Epithelial cell of proximal tubule (primary cell): ENCODE results near the gene STX1A. TPM values are rescaled to one million over a fixed set of nuclear protein-coding genes. Genes with fewer than 3 reads are reported as not detected.

Experiments used
- DNase-seq: peaks from one replicate; pipeline ENCODE4 v3.0.0-alpha.2; 2011; ENCODE audit warnings: low read depth
- H3K4me3 ChIP-seq: 2 replicates; pipeline ENCODE4 v1.5.1; 2011; ENCODE audit warnings: low read depth, mild to moderate bottlenecking, low read length
- CTCF ChIP-seq: conservative IDR thresholded peaks from 2 replicates; pipeline ENCODE4 v1.5.1; 2012; ENCODE audit warnings: low read depth, mild to moderate bottlenecking, low read length
- total RNA-seq: library from RNA; depleted of rRNA; stranded (reverse); fragments of >200 nt; gene quantifications from 2 replicates; pipeline ENCODE4 v1.2.3, GENCODE V29; 2015

Gene STX1A
- total RNA-seq, 1 donor from 2014 or later, result 22.4 TPM

GRCh38 chr7:73706126-73707044 is 13.1 kb downstream of the STX1A start:
- no peak for DNase-seq
- H3K4me3 ChIP-seq, result no peak overlapping the region

DNA sequence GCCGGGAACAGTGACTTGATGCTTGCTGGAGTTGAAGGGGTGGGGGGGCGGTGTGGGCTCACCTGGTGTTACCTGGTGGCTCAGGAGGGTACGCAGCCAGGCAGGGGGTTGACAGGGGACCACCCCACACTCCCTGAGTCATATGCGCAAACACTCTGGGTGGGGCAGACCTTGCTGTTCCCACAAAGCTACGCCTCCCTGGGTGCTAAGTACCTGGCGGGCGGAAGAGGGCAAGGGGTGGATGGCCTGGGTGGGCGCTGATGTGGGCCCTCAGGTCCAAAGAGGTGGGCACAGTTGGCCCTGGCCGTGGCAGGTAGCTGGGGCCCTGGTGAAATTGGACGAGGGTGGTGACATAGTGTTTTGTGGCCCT is 13.9 kb downstream of the STX1A start:
- no peak for TF ChIP-seq CTCF
- no peak overlapping the region for H3K4me3 ChIP-seq
- no peak for DNase-seq

More at GRCh38 chr7:73706126-73707044, 13.1 kb downstream of the STX1A start:
- no peak for TF ChIP-seq CTCF

DNA sequence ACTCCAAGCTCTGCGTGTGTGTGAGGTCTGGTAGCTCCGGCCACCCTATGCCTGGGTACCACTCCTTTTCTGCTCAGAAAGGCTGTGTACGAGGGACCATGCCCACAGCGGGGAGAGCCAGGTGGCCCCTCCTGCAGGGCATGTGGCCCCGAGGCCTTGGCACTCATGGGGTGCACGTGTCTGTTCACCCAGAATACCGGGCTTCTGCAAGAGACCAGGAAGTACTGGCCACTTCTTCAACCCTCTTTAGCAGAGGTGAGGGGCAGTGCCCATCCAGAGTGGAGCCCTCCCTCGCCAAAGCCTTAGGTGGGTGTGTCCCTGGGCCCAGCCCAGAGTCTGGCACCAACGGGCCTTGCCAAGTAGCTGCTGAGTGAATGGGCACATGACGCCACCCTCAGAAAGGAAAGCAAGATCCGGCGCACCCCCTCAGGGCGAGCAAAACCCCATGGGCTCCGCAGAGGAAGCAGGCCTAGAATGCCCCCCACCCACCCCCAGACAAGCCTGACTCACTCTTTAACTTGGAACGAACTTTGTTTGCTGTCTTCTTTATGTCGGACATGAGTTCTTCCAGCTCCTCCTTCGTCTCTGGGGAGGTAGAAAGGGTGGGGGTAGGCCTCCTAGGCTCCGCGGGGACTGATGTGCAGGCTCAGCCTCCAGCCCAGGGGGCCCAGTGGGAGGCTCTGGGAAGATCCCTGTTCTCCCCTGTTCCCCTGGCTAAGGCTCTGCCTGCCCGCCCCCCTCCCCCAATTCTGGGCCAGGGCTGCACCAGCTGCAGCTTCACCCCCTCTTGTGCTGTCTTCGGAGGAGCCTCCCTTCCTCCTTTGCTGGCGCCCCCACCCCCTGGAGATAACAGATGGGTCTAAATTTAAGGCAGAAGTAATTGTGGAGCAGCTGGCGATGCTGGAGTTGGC is 14.6 kb downstream of the STX1A start:
- TF ChIP-seq CTCF, result no peak
- no peak for DNase-seq
- no peak overlapping the region for H3K4me3 ChIP-seq

GRCh38 chr7:73703757-73704639 is 15.5 kb downstream of the STX1A start:
- no peak for TF ChIP-seq CTCF
- no peak for DNase-seq
- H3K4me3 ChIP-seq, result no peak overlapping the region

DNA sequence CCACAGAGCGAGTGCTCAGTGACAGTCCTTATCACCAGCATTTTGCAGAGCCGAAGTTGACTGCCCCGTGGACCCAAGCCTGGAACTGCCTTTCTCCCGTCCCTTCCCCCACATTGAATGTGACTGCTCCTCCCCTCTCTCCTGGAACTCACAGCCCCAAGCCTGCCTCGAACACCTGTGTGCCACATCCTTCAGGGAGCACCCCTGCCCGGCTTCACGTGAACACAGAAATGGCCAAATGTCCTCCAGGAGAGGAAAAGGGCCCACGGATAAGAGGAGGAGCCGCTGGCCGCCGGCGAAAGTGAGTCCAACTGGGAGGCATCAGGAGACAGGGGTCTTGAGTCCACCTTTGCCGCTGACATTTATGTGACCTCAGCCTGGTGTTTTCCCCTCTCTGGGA is 16.2 kb downstream of the STX1A start:
- DNase-seq, result no peak
- TF ChIP-seq CTCF, result no peak
- H3K4me3 ChIP-seq, result no peak overlapping the region

- H3K4me3 ChIP-seq, result no peak overlapping the region
- no peak for DNase-seq
- no peak for TF ChIP-seq CTCF
Observed at GRCh38 chr7:73702665-73703064, 16.8 kb downstream of the STX1A start.
